H9 (cell line): ENCODE measurements around the gene UGT1A8. TPM values are rescaled to one million over a fixed set of nuclear protein-coding genes. Genes with fewer than 3 reads are reported as not detected.

Source experiments
- DNase-seq: peaks from one replicate; pipeline ENCODE4 v3.0.0-alpha.2; 2017
- H2AFZ ChIP-seq: one replicate; pipeline ENCODE4 v1.6.1; 2013; ENCODE audit warnings: mild to moderate bottlenecking, low read length, control low read depth, moderate library complexity
- H2AK5ac ChIP-seq: 2 replicates; pipeline ENCODE4 v1.6.1; 2013; ENCODE audit warnings: low read length, control low read depth, mixed read lengths; ENCODE audit not compliant: insufficient read length
- H2BK120ac ChIP-seq: one replicate; pipeline ENCODE4 v1.6.1; 2013; ENCODE audit warnings: low read depth, mild to moderate bottlenecking, low read length, control low read depth, inconsistent platforms; ENCODE audit not compliant: poor library complexity, severe bottlenecking
- H2BK12ac ChIP-seq: 2 replicates; pipeline ENCODE4 v1.6.1; 2013; ENCODE audit warnings: low read length, control low read depth, mixed read lengths, low read depth; ENCODE audit not compliant: insufficient read length
- H2BK15ac ChIP-seq: 2 replicates; pipeline ENCODE4 v1.6.1; 2013; ENCODE audit warnings: low read depth, low read length, control low read depth
- H2BK20ac ChIP-seq: one replicate; pipeline ENCODE4 v1.6.1; 2013; ENCODE audit warnings: low read depth, mild to moderate bottlenecking, low read length, control low read depth, inconsistent platforms; ENCODE audit not compliant: poor library complexity, severe bottlenecking
- H2BK5ac ChIP-seq: 2 replicates; pipeline ENCODE4 v1.6.1; 2013; ENCODE audit warnings: low read length, control low read depth, mixed read lengths; ENCODE audit not compliant: insufficient read length
- H3K14ac ChIP-seq: 2 replicates; pipeline ENCODE4 v1.6.1; 2013; ENCODE audit warnings: low read length, control low read depth; ENCODE audit not compliant: insufficient read depth
- H3K18ac ChIP-seq: 2 replicates; pipeline ENCODE4 v1.6.1; 2013; ENCODE audit warnings: low read depth, mild to moderate bottlenecking, mixed read lengths, low read length, control low read depth; ENCODE audit not compliant: insufficient read length
- H3K23ac ChIP-seq: 2 replicates; pipeline ENCODE4 v1.6.1; 2013; ENCODE audit warnings: low read length, control low read depth, mixed read lengths, low read depth; ENCODE audit not compliant: insufficient read length
- H3K23me2 ChIP-seq: 2 replicates; pipeline ENCODE4 v1.6.1; 2013; ENCODE audit warnings: low read depth, mild to moderate bottlenecking, mixed read lengths, low read length, control low read depth; ENCODE audit not compliant: insufficient read length, poor library complexity, severe bottlenecking
- H3K27ac ChIP-seq: 2 replicates; pipeline ENCODE4 v1.5.1; 2013; ENCODE audit warnings: low read length, control low read depth, mixed read lengths, low read depth; ENCODE audit not compliant: insufficient read length
- H3K27me3 ChIP-seq: 2 replicates; pipeline ENCODE4 v1.6.1; 2013; ENCODE audit warnings: low read length, control low read depth, inconsistent platforms; ENCODE audit not compliant: insufficient read depth
- H3K4ac ChIP-seq: 2 replicates; pipeline ENCODE4 v1.6.1; 2013; ENCODE audit warnings: low read depth, mild to moderate bottlenecking, control low read depth, inconsistent platforms, low read length, moderate library complexity
- H3K4me1 ChIP-seq: 2 replicates; pipeline ENCODE4 v1.6.1; 2013; ENCODE audit warnings: low read length, control low read depth, inconsistent platforms; ENCODE audit not compliant: insufficient read depth
- H3K4me2 ChIP-seq: 2 replicates; pipeline ENCODE4 v1.6.1; 2013; ENCODE audit warnings: low read length, control low read depth, mixed read lengths; ENCODE audit not compliant: insufficient read length, insufficient read depth
- H3K56ac ChIP-seq: 2 replicates; pipeline ENCODE4 v1.6.1; 2013; ENCODE audit warnings: low read depth, mild to moderate bottlenecking, mixed read lengths, low read length, control low read depth; ENCODE audit not compliant: insufficient read length
- H3K79me1 ChIP-seq: 2 replicates; pipeline ENCODE4 v1.6.1; 2013; ENCODE audit warnings: low read depth, mild to moderate bottlenecking, moderate library complexity, low read length, control low read depth, inconsistent platforms; ENCODE audit not compliant: insufficient read depth, poor library complexity, severe bottlenecking
- H3K79me2 ChIP-seq: 2 replicates; pipeline ENCODE4 v1.6.1; 2013; ENCODE audit warnings: low read length, control low read depth, inconsistent platforms; ENCODE audit not compliant: insufficient read depth
- H3K9ac ChIP-seq: 2 replicates; pipeline ENCODE4 v1.6.1; 2013; ENCODE audit warnings: low read length, control low read depth, mixed read lengths; ENCODE audit not compliant: insufficient read length; ENCODE audit errors: extremely low read depth
- H3K9me3 ChIP-seq: one replicate; pipeline ENCODE4 v1.6.1; 2013; ENCODE audit warnings: low read depth, low read length, inconsistent platforms; ENCODE audit not compliant: control insufficient read depth
- H3T11ph ChIP-seq: one replicate; pipeline ENCODE4 v1.6.1; 2013; ENCODE audit warnings: mild to moderate bottlenecking, low read length, control low read depth, inconsistent platforms
- H4K20me1 ChIP-seq: one replicate; pipeline ENCODE4 v1.6.1; 2013; ENCODE audit not compliant: control insufficient read depth, insufficient read length, insufficient read depth
- H4K5ac ChIP-seq: 2 replicates; pipeline ENCODE4 v1.6.1; 2013; ENCODE audit warnings: low read depth, mild to moderate bottlenecking, mixed read lengths, low read length, control low read depth; ENCODE audit not compliant: insufficient read length
- H4K8ac ChIP-seq: replicated peaks from 2 replicates; pipeline ENCODE4 v1.6.1; 2013; ENCODE audit warnings: low read length, control low read depth, mixed read lengths, low read depth; ENCODE audit not compliant: insufficient read length
- H4K91ac ChIP-seq: 2 replicates; pipeline ENCODE4 v1.6.1; 2013; ENCODE audit warnings: low read depth, mild to moderate bottlenecking, moderate library complexity, mixed read lengths, low read length, control low read depth; ENCODE audit not compliant: insufficient read length
- H3K27ac Mint-ChIP-seq, 3 experiments: 2 replicates in 2 of 3; 3 replicates in 1 of 3; pipeline ENCODE4 v1.8.0; 2020 to 2021; ENCODE audit warnings: mixed read lengths in 3 of 3, mild to moderate bottlenecking in 1 of 3, moderate library complexity in 1 of 3
- H3K27me3 Mint-ChIP-seq: 2 replicates; pipeline ENCODE4 v1.8.0; 2021; ENCODE audit warnings: low read depth, mild to moderate bottlenecking, moderate library complexity, mixed read lengths
- H3K36me3 Mint-ChIP-seq, 3 experiments: 2 replicates in 2 of 3; 3 replicates in 1 of 3; pipeline ENCODE4 v1.8.0; 2020 to 2021; ENCODE audit warnings: low read depth in 3 of 3, mixed read lengths in 3 of 3; ENCODE audit not compliant: insufficient read depth in 1 of 3
- H3K4me1 Mint-ChIP-seq, 2 experiments: 2 replicates each; pipeline ENCODE4 v1.8.0; 2020; ENCODE audit warnings: mixed read lengths in 2 of 2
- H3K4me3 Mint-ChIP-seq, 2 experiments: 2 replicates in 1 of 2; 3 replicates in 1 of 2; pipeline ENCODE4 v1.8.0; 2020 to 2021; ENCODE audit warnings: mild to moderate bottlenecking in 2 of 2, mixed read lengths in 2 of 2, moderate library complexity in 1 of 2
- H3K9me3 Mint-ChIP-seq, 2 experiments: 2 replicates in 1 of 2; 3 replicates in 1 of 2; pipeline ENCODE4 v1.8.0; 2020; ENCODE audit warnings: mild to moderate bottlenecking in 2 of 2, mixed read lengths in 2 of 2, moderate library complexity in 1 of 2
- WGBS: extraction: QIAGEN DNeasy Blood & Tissue Kit; methylation state at CpG from one replicate; pipeline ENCODE4 v1.1.7; 2013; ENCODE audit warnings: missing lambda C conversion rate, low lambda C conversion rate, mixed read lengths; ENCODE audit not compliant: insufficient read length; ENCODE audit errors: extremely low coverage; 5-methylcytosine and 5-hydroxymethylcytosine counted together
- total RNA-seq: library from RNA; stranded (reverse); gene quantifications from 2 replicates; pipeline ENCODE4 v1.2.1, GENCODE V29; 2021
- TF ChIP-seq, protein P1 (sequence below): fragments of 200-600 bp; sonication (generic); conservative IDR thresholded peaks from 3 replicates; pipeline ENCODE4 v1.8.0; 2021; ENCODE audit warnings: antibody characterized with exemption, mild to moderate bottlenecking

UGT1A8 gene
- total RNA-seq, 1 experiment from 2014 or later: not detected

DNA sequence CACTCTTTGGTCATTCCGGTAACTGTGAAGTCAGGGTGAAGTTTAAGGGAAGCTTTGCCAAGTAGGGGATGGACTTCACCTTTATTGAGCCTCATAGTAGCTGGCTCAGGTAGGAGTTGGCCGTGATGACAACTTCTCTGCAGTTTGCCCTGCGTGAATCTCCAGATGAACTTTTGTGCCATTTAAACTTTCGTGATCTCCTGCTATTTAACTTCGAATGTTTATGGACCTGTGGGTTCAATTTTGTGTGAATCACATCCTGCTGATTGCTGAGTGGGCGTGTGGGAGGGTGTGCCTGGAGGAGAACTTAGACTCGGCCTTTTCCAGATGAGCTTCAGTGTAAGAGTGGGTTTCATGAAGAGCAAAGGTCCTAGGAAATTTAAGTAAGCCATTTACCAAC is 146.8 kb downstream of the UGT1A8 start:
- Histone ChIP-seq H3K23ac (no peak overlapping the region), H3K79me2 (no peaks in the 10 kb centered on the region), H2AFZ (no peak overlapping the region), H3K23me2 (no peaks in the 10 kb centered on the region), H3K56ac (no peak overlapping the region), H3K4me2 (no peak overlapping the region), H3T11ph (no peak overlapping the region), H3K4me1 (peaks cover 2% of the 10 kb centered on the region; the same call in 1 of the 2 replicates), H3K27ac (no peak overlapping the region), H2BK20ac (no peak overlapping the region), H3K9me3 (no peaks in the 10 kb centered on the region), H3K14ac (no peak overlapping the region), H3K27me3 (no peaks in the 10 kb centered on the region), H3K18ac (no peak overlapping the region), H3K79me1 (no peaks in the 10 kb centered on the region), H4K91ac (no peak overlapping the region), H4K5ac (no peak overlapping the region), H2BK15ac (no peak overlapping the region), H4K8ac (no peak overlapping the region), H2BK12ac (no peak overlapping the region), H3K4ac (no peak overlapping the region), H2BK5ac (no peak overlapping the region), H2AK5ac (no peak overlapping the region), H3K9ac (no peak overlapping the region), H2BK120ac (no peak overlapping the region), H4K20me1 (no peaks in the 10 kb centered on the region)
- no peak for DNase-seq
- Mint-ChIP-seq H3K4me1 (peaks cover 5 to 6% of the 10 kb centered on the region in 2 experiments; a peak in 3 of 4 replicates), H3K27ac (no peak overlapping the region), H3K9me3 (peaks cover 0 to 3% of the 10 kb centered on the region in 2 experiments; a peak in 1 of 5 replicates), H3K4me3 (no peak overlapping the region), H3K36me3 (no peaks in the 10 kb centered on the region; a peak in 1 of 7 replicates), H3K27me3 (peaks cover 8% of the 10 kb centered on the region)
- TF ChIP-seq, protein P1, sequence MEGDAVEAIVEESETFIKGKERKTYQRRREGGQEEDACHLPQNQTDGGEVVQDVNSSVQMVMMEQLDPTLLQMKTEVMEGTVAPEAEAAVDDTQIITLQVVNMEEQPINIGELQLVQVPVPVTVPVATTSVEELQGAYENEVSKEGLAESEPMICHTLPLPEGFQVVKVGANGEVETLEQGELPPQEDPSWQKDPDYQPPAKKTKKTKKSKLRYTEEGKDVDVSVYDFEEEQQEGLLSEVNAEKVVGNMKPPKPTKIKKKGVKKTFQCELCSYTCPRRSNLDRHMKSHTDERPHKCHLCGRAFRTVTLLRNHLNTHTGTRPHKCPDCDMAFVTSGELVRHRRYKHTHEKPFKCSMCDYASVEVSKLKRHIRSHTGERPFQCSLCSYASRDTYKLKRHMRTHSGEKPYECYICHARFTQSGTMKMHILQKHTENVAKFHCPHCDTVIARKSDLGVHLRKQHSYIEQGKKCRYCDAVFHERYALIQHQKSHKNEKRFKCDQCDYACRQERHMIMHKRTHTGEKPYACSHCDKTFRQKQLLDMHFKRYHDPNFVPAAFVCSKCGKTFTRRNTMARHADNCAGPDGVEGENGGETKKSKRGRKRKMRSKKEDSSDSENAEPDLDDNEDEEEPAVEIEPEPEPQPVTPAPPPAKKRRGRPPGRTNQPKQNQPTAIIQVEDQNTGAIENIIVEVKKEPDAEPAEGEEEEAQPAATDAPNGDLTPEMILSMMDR: no peak
- no CpG with 5 or more reads among the region's 7 CpGs for WGBS
